Trophoblast cell (in vitro differentiated cells and primary cell): ENCODE measurements around the gene KCNN3.

Experiments used
- DNase-seq, 2 donors: peaks; one replicate each; pipeline ENCODE4 v3.0.0-alpha.2; 2016
- H2AFZ ChIP-seq: 2 replicates; pipeline ENCODE4 v1.6.1; 2013; ENCODE audit warnings: low read length, moderate library complexity, mild to moderate bottlenecking; ENCODE audit not compliant: insufficient read depth, poor library complexity
- H2AK5ac ChIP-seq: 2 replicates; pipeline ENCODE4 v1.6.1; 2013; ENCODE audit warnings: mild to moderate bottlenecking, low read length
- H2BK120ac ChIP-seq: 2 replicates; pipeline ENCODE4 v1.6.1; 2013; ENCODE audit warnings: low read length, mild to moderate bottlenecking, moderate library complexity; ENCODE audit not compliant: insufficient read depth, poor library complexity
- H2BK12ac ChIP-seq: 2 replicates; pipeline ENCODE4 v1.6.1; 2013; ENCODE audit warnings: mild to moderate bottlenecking, low read length, moderate library complexity
- H2BK5ac ChIP-seq: 2 replicates; pipeline ENCODE4 v1.6.1; 2013; ENCODE audit warnings: low read length, low read depth, moderate library complexity, mild to moderate bottlenecking; ENCODE audit not compliant: poor library complexity
- H3K14ac ChIP-seq: 2 replicates; pipeline ENCODE4 v1.6.1; 2013; ENCODE audit warnings: mild to moderate bottlenecking, low read length
- H3K18ac ChIP-seq: 2 replicates; pipeline ENCODE4 v1.6.1; 2013; ENCODE audit warnings: mild to moderate bottlenecking, low read length
- H3K23ac ChIP-seq: 2 replicates; pipeline ENCODE4 v1.6.1; 2013; ENCODE audit warnings: low read length
- H3K27ac ChIP-seq: 2 replicates; pipeline ENCODE4 v1.5.1; 2013; ENCODE audit warnings: low read depth, mild to moderate bottlenecking, inconsistent platforms, low read length, moderate library complexity
- H3K27me3 ChIP-seq: 2 replicates; pipeline ENCODE4 v1.6.1; 2013; ENCODE audit warnings: inconsistent platforms, mild to moderate bottlenecking, low read length, moderate library complexity; ENCODE audit not compliant: insufficient read depth
- H3K36me3 ChIP-seq, 2 experiments: 1 replicate in 1 of 2; 2 replicates in 1 of 2; pipeline ENCODE4 v1.6.1; 2013; ENCODE audit warnings: low read length in 2 of 2, mild to moderate bottlenecking in 2 of 2, moderate library complexity in 1 of 2; ENCODE audit not compliant: insufficient read depth in 2 of 2, control insufficient read depth in 1 of 2
- H3K4ac ChIP-seq: 2 replicates; pipeline ENCODE4 v1.6.1; 2013; ENCODE audit warnings: low read depth, mild to moderate bottlenecking, low read length, moderate library complexity
- H3K4me1 ChIP-seq, 2 experiments: 1 replicate in 1 of 2; 2 replicates in 1 of 2; pipeline ENCODE4 v1.6.1; 2013; ENCODE audit warnings: low read length in 2 of 2, mild to moderate bottlenecking in 2 of 2, moderate library complexity in 1 of 2; ENCODE audit not compliant: insufficient read depth in 2 of 2, control insufficient read depth in 1 of 2
- H3K4me2 ChIP-seq: 2 replicates; pipeline ENCODE4 v1.6.1; 2013; ENCODE audit warnings: inconsistent platforms, mild to moderate bottlenecking, low read length, moderate library complexity
- H3K4me3 ChIP-seq: 2 replicates; pipeline ENCODE4 v1.5.1; 2013; ENCODE audit warnings: mild to moderate bottlenecking, low read depth, low read length, inconsistent platforms
- H3K79me1 ChIP-seq: one replicate; pipeline ENCODE4 v1.6.1; 2013; ENCODE audit warnings: low read length
- H3K79me2 ChIP-seq: 2 replicates; pipeline ENCODE4 v1.6.1; 2013; ENCODE audit warnings: low read length, mild to moderate bottlenecking; ENCODE audit not compliant: control insufficient read depth, insufficient read depth, poor library complexity
- H3K9ac ChIP-seq: 2 replicates; pipeline ENCODE4 v1.6.1; 2013; ENCODE audit warnings: mild to moderate bottlenecking, low read length
- H3K9me3 ChIP-seq: 2 replicates; pipeline ENCODE4 v1.6.1; 2013; ENCODE audit warnings: low read depth, mild to moderate bottlenecking, control low read depth, inconsistent platforms, low read length; ENCODE audit not compliant: insufficient read depth
- H4K12ac ChIP-seq: 2 replicates; pipeline ENCODE4 v1.6.1; 2013; ENCODE audit warnings: low read depth, mild to moderate bottlenecking, low read length, moderate library complexity
- H4K8ac ChIP-seq: 2 replicates; pipeline ENCODE4 v1.6.1; 2013; ENCODE audit warnings: low read depth, mild to moderate bottlenecking, low read length, moderate library complexity
- H4K91ac ChIP-seq: one replicate; pipeline ENCODE4 v1.6.1; 2013; ENCODE audit warnings: low read depth, mild to moderate bottlenecking, low read length, moderate library complexity
- WGBS: extraction: QIAGEN DNeasy Blood & Tissue Kit; methylation state at CpG from one replicate; pipeline ENCODE4 v1.1.7; 2013; ENCODE audit warnings: missing lambda C conversion rate; ENCODE audit not compliant: insufficient read length, insufficient coverage; ENCODE audit errors: extremely low coverage; 5-methylcytosine and 5-hydroxymethylcytosine counted together

The KCNN3 gene

GRCh38 chr1:154720328-154721297 is 149.5 kb downstream of the KCNN3 start:
- Histone ChIP-seq H3K4me1 (no peaks in the 10 kb centered on the region), H3K9me3 (peaks cover 3% of the 10 kb centered on the region)
- WGBS = no CpG with 5 or more reads among the region's 16 CpGs

GRCh38 chr1:154719586-154720327 is 150.3 kb downstream of the KCNN3 start:
- Histone ChIP-seq H2AFZ (no peak overlapping the region), H4K91ac (no peak overlapping the region), H4K8ac (no peak overlapping the region), H3K4me3 (no peak overlapping the region), H2BK12ac (no peak overlapping the region), H4K12ac (no peak overlapping the region), H3K9ac (no peak overlapping the region), H3K14ac (no peak overlapping the region), H3K9me3 (peaks cover 3% of the 10 kb centered on the region), H3K4me2 (no peak overlapping the region), H3K79me2 (no peaks in the 10 kb centered on the region), H3K23ac (no peak overlapping the region), H3K79me1 (no peaks in the 10 kb centered on the region), H3K36me3 (no peaks in the 10 kb centered on the region), H2AK5ac (no peak overlapping the region), H3K27me3 (no peaks in the 10 kb centered on the region), H3K18ac (no peak overlapping the region), H2BK120ac (no peak overlapping the region), H3K27ac (no peak overlapping the region), H3K4me1 (no peaks in the 10 kb centered on the region), H3K4ac (no peak overlapping the region), H2BK5ac (no peak overlapping the region)
- WGBS = no CpG with 5 or more reads among the region's 8 CpGs
- no peak for DNase-seq

More at GRCh38 chr1:154720328-154721297, 149.5 kb downstream of the KCNN3 start:
- no peaks in the 10 kb centered on the region for H3K79me1 ChIP-seq
- no peak overlapping the region for H3K4me2 ChIP-seq
- no peaks in the 10 kb centered on the region for H3K27me3 ChIP-seq
- no peak overlapping the region for H3K4ac ChIP-seq
- H2BK12ac ChIP-seq = no peak overlapping the region
- no peak overlapping the region for H3K9ac ChIP-seq
- H3K36me3 ChIP-seq = no peaks in the 10 kb centered on the region
- H3K18ac ChIP-seq = no peak overlapping the region
- H4K8ac ChIP-seq = no peak overlapping the region
- H3K27ac ChIP-seq = no peak overlapping the region
- no peak overlapping the region for H3K4me3 ChIP-seq
- H4K12ac ChIP-seq = no peak overlapping the region
- H2AFZ ChIP-seq = no peak overlapping the region
- no peak overlapping the region for H3K14ac ChIP-seq
- no peak overlapping the region for H2BK5ac ChIP-seq
- H2BK120ac ChIP-seq = no peak overlapping the region
- H2AK5ac ChIP-seq = no peak overlapping the region
- no peak overlapping the region for H4K91ac ChIP-seq
- no peak for DNase-seq
- H3K79me2 ChIP-seq = no peaks in the 10 kb centered on the region
- H3K23ac ChIP-seq = no peak overlapping the region

DNA sequence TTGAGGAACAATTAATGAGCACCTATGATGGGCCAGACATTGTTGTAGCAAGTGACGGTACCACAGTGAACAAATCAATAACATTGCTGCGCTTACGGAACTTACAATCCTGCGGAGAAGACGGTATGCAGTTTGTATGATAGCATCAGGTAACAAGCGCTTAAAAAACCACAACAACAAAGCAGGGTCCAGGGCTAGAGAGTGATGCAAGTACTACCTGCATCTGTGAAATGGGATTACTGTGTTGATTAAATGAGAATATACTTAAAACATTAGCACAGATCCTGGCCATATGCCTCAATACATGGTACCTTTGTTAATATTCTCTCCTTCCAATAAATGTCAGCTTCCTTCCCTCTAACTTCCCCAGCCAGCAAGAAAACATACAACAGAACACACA is 151.5 kb downstream of the KCNN3 start:
- H3K9ac ChIP-seq = no peak overlapping the region
- no peak overlapping the region for H4K12ac ChIP-seq
- peak; percentile 62 to 78 for DNase-seq
- no peak overlapping the region for H3K4ac ChIP-seq
- H3K79me2 ChIP-seq = no peaks in the 10 kb centered on the region
- WGBS = no CpG with 5 or more reads among the region's 6 CpGs
- H3K23ac ChIP-seq = no peak overlapping the region
- H3K4me3 ChIP-seq = no peak overlapping the region
- H4K91ac ChIP-seq = no peak overlapping the region
- no peaks in the 10 kb centered on the region for H3K4me1 ChIP-seq
- no peaks in the 10 kb centered on the region for H3K36me3 ChIP-seq
- H2BK12ac ChIP-seq = no peak overlapping the region
- no peak overlapping the region for H4K8ac ChIP-seq
- no peak overlapping the region for H2AFZ ChIP-seq
- no peak overlapping the region for H3K4me2 ChIP-seq
- no peak overlapping the region for H2BK5ac ChIP-seq
- no peaks in the 10 kb centered on the region for H3K79me1 ChIP-seq
- no peak overlapping the region for H3K27ac ChIP-seq
- peaks cover 9% of the 10 kb centered on the region for H3K9me3 ChIP-seq
- no peak overlapping the region for H3K14ac ChIP-seq
- H3K18ac ChIP-seq = no peak overlapping the region
- no peaks in the 10 kb centered on the region for H3K27me3 ChIP-seq
- no peak overlapping the region for H2AK5ac ChIP-seq
- H2BK120ac ChIP-seq = no peak overlapping the region

DNA sequence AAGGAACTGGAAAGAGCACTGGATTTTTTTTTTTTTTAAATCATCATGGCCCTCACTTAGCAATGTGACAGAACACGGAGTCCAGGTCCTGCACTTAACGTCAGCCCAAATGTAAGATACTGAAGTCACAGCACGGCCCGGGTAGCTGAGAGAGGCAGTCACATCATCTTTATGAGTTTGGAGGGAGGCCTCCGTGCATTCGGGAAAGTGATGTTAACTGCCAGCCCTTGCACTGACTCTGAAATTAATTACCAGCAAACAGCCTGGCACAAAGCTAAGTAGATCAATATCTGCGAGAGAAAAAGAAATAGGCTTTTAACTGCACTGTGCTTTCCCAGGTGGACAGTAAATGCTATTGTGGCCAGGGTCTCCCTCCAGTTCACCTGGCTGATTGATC is 152.6 kb downstream of the KCNN3 start:
- no peak overlapping the region for H3K14ac ChIP-seq

More for the DNA sequence above, 152.6 kb downstream of the KCNN3 start:
- H3K79me1 ChIP-seq = no peaks in the 10 kb centered on the region
- peaks cover 0 to under 1% of the 10 kb centered on the region in 2 experiments for H3K4me1 ChIP-seq
- H3K18ac ChIP-seq = no peak overlapping the region
- no peak overlapping the region for H4K8ac ChIP-seq
- no peak overlapping the region for H3K27ac ChIP-seq
- no peak for DNase-seq
- no peak overlapping the region for H4K91ac ChIP-seq
- WGBS = no CpG with 5 or more reads among the region's 7 CpGs
- no peak overlapping the region for H2AK5ac ChIP-seq
- no peaks in the 10 kb centered on the region for H3K27me3 ChIP-seq
- no peak overlapping the region for H3K23ac ChIP-seq
- no peak overlapping the region for H3K4me2 ChIP-seq
- H3K4ac ChIP-seq = no peak overlapping the region
- no peak overlapping the region for H2BK12ac ChIP-seq
- no peak overlapping the region for H3K9ac ChIP-seq
- H2AFZ ChIP-seq = no peak overlapping the region
- peaks cover 11% of the 10 kb centered on the region for H3K9me3 ChIP-seq
- H3K36me3 ChIP-seq = no peaks in the 10 kb centered on the region
- no peak overlapping the region for H2BK120ac ChIP-seq
- peak overlapping the region; percentile 14 for H3K4me3 ChIP-seq
- H4K12ac ChIP-seq = no peak overlapping the region
- H3K79me2 ChIP-seq = no peaks in the 10 kb centered on the region
- H2BK5ac ChIP-seq = no peak overlapping the region
